ENCODE data around the gene TRIML2. TPM values are rescaled to one million over a fixed set of nuclear protein-coding genes. Genes with fewer than 3 reads are reported as not detected.

Gene TRIML2
- total and polyA plus RNA-seq, 3 donors from 2014 or later: 3.7 to 5.8 (median 4.8) TPM

GRCh38 chr4:188092824-188093223 is 16.6 kb downstream of the TRIML2 start:
- 90 to 94% methylated on average over 3 of the region's 3 CpGs for WGBS, 2 donors
- intact Hi-C loops (cut with DNase I; ENCODE audit: low total_unique reads): no loop called here
- no peak for DNase-seq
- TF ChIP-seq, protein P1, sequence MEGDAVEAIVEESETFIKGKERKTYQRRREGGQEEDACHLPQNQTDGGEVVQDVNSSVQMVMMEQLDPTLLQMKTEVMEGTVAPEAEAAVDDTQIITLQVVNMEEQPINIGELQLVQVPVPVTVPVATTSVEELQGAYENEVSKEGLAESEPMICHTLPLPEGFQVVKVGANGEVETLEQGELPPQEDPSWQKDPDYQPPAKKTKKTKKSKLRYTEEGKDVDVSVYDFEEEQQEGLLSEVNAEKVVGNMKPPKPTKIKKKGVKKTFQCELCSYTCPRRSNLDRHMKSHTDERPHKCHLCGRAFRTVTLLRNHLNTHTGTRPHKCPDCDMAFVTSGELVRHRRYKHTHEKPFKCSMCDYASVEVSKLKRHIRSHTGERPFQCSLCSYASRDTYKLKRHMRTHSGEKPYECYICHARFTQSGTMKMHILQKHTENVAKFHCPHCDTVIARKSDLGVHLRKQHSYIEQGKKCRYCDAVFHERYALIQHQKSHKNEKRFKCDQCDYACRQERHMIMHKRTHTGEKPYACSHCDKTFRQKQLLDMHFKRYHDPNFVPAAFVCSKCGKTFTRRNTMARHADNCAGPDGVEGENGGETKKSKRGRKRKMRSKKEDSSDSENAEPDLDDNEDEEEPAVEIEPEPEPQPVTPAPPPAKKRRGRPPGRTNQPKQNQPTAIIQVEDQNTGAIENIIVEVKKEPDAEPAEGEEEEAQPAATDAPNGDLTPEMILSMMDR (IDR thresholded peaks at IDR 0.05): no peak
- no peak for TF ChIP-seq POLR2A (IDR thresholded peaks at IDR 0.05)
- H3K4me1 ChIP-seq: no peaks in the 10 kb centered on the region
- H3K4me3 ChIP-seq: no peak overlapping the region
- no peak overlapping the region for H3K27ac ChIP-seq
- no peaks in the 10 kb centered on the region for H3K9me3 ChIP-seq
- H3K36me3 ChIP-seq (ENCODE audit: low read depth, missing control alignments): no peaks in the 10 kb centered on the region
- H3K27me3 ChIP-seq: no peaks in the 10 kb centered on the region

- 92 to 95% methylated on average over 6 of the region's 6 CpGs for WGBS, 2 donors
- TF ChIP-seq, protein P1 (IDR thresholded peaks at IDR 0.05): no peak
- no peak for TF ChIP-seq POLR2A (IDR thresholded peaks at IDR 0.05)
- Histone ChIP-seq H3K9me3 (no peaks in the 10 kb centered on the region), H3K27me3 (no peaks in the 10 kb centered on the region), H3K27ac (no peak overlapping the region), H3K4me3 (no peak overlapping the region), H3K36me3 (ENCODE audit: low read depth, missing control alignments) (no peaks in the 10 kb centered on the region), H3K4me1 (no peaks in the 10 kb centered on the region)
- no peak for DNase-seq
- intact Hi-C loops (cut with DNase I; ENCODE audit: low total_unique reads): no loop called here
Measured at GRCh38 chr4:188086858-188087257, 22.5 kb downstream of the TRIML2 start.

GRCh38 chr4:188082796-188083195 is 26.6 kb downstream of the TRIML2 start:
- no peaks in the 10 kb centered on the region for H3K36me3 ChIP-seq (ENCODE audit: low read depth, missing control alignments)
- H3K4me1 ChIP-seq: peaks cover 9% of the 10 kb centered on the region
- 72 to 74% methylated on average over 3 of the region's 3 CpGs for WGBS, 2 donors
- H3K9me3 ChIP-seq: no peaks in the 10 kb centered on the region
- intact Hi-C loops (cut with DNase I; ENCODE audit: low total_unique reads): no loop called here
- H3K27ac ChIP-seq: no peak overlapping the region
- no peak for TF ChIP-seq POLR2A (IDR thresholded peaks at IDR 0.05)
- H3K4me3 ChIP-seq: no peak overlapping the region
- H3K27me3 ChIP-seq: no peaks in the 10 kb centered on the region
- DNase-seq: no peak

DNA sequence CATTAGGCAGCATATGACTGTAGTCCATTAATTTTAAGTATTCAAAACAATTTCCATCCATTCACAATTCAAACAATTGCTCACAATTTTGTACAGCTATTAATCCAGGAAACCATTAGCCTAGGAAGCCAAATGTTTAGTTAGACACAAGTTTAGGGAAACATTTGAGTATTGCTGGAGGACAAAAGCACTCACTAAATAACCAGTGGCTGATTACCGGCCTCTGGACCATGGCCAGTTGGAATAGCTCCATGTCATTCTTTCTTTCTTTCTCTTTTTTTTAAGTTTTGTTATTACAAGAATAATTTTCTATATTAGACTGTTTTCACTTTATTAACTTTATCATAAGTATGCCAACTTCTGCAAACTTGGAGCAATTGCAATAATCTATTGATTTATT is 31.3 kb downstream of the TRIML2 start:
- no peaks in the 10 kb centered on the region for H3K9me3 ChIP-seq
- H3K27me3 ChIP-seq: no peaks in the 10 kb centered on the region
- intact Hi-C loops (cut with DNase I; ENCODE audit: low total_unique reads): no loop called here
- TF ChIP-seq, protein P1 (IDR thresholded peaks at IDR 0.05): no peak
- no peak for TF ChIP-seq POLR2A (IDR thresholded peaks at IDR 0.05)
- H3K36me3 ChIP-seq (ENCODE audit: low read depth, missing control alignments): no peaks in the 10 kb centered on the region
- no peak for DNase-seq
- 29 to 34% methylated on average over 1 of the region's 1 CpG for WGBS, 2 donors
- no peak overlapping the region for H3K4me3 ChIP-seq
- H3K27ac ChIP-seq: no peak overlapping the region
- peaks cover 10% of the 10 kb centered on the region for H3K4me1 ChIP-seq

- no peaks in the 10 kb centered on the region for H3K36me3 ChIP-seq (ENCODE audit: low read depth, missing control alignments)
- H3K9me3 ChIP-seq: no peaks in the 10 kb centered on the region
- H3K4me3 ChIP-seq: no peak overlapping the region
- peak; percentile 75 for DNase-seq
- no peaks in the 10 kb centered on the region for H3K27me3 ChIP-seq
- no peak overlapping the region for H3K27ac ChIP-seq
- 74 to 90% methylated on average over 12 of the region's 12 CpGs for WGBS, 2 donors
- peaks cover 10% of the 10 kb centered on the region for H3K4me1 ChIP-seq
- no peak for TF ChIP-seq POLR2A (IDR thresholded peaks at IDR 0.05)
- TF ChIP-seq, protein P1 (IDR thresholded peaks at IDR 0.05): no peak
- intact Hi-C loops (cut with DNase I; ENCODE audit: low total_unique reads): no loop called here
Measured at GRCh38 chr4:188076169-188076568, 33.2 kb downstream of the TRIML2 start.

Measured in testis (tissue), 3 donors.